GM12878 (cell line): ENCODE results near the gene KYAT1. TPM values are rescaled to one million over a fixed set of nuclear protein-coding genes. Genes with fewer than 3 reads are reported as not detected.
A peak's percentile ranks its signal among the peaks of the same experiment; 100 is the strongest.

ENCODE experiments used
- ATAC-seq: fragments of 200-7000 bp; cut with Tn5 transposase; 3 replicates; pipeline ENCODE4 v1.9.1; 2020; ENCODE audit warnings: mild to moderate bottlenecking, moderate library complexity
- BruUV-seq: library from RNA; stranded (reverse); fragments of 400-500 nt; replicated peaks from 2 replicates; lab custom pipeline; 2021; lab: Mats Ljungman, UMichigan
- CTCF ChIA-PET: fragments of 300-600 bp; sonication (Branson Sonifier 250); formaldehyde crosslinking; extraction: SDS; loops from one replicate; lab custom pipeline; 2021; ENCODE audit warnings: inconsistent platforms; lab: Yijun Ruan, JAX
- POLR2A ChIA-PET: fragments of 350-600 bp; formaldehyde crosslinking; extraction: SDS; loops from one replicate; lab custom pipeline; 2021; ENCODE audit warnings: inconsistent platforms; lab: Charles Lee
- RAD21 ChIA-PET: fragments of 300-600 bp; sonication (Branson Sonifier 250); formaldehyde crosslinking; loops from one replicate; lab custom pipeline; 2023; ENCODE audit warnings: antibody characterized with exemption; ENCODE audit not compliant: unreplicated experiment; lab: Charles Lee
- SMC1A ChIA-PET: fragments of 300-600 bp; sonication (Branson Sonifier 250); formaldehyde crosslinking; loops from one replicate; lab custom pipeline; 2023; ENCODE audit not compliant: unreplicated experiment, uncharacterized antibody; lab: Charles Lee
- DNase-seq: peaks from one replicate; pipeline ENCODE4 v3.0.0-alpha.2; 2011; ENCODE audit warnings: low read depth, low spot score
- FAIRE-seq: peaks from 3 replicates; lab custom pipeline; 2011; peaks lifted over from hg19 to GRCh38; lab: Jason Lieb, UNC
- H2AFZ ChIP-seq: 2 replicates; pipeline ENCODE4 v1.6.0; 2011; ENCODE audit warnings: low read depth, low read length, control low read depth; ENCODE audit not compliant: control insufficient read depth
- H3K27ac ChIP-seq: 2 replicates; pipeline ENCODE4 v1.5.1; 2011; ENCODE audit warnings: control low read depth; ENCODE audit not compliant: control insufficient read depth, insufficient read depth
- H3K27me3 ChIP-seq, 2 experiments: replicated peaks in 1 of 2; 2 replicates each; pipeline versions ENCODE4 v1.6.0 to v1.6.1; 2011; ENCODE audit warnings: low read length in 1 of 2; ENCODE audit not compliant: control insufficient read depth in 2 of 2, insufficient read depth in 2 of 2
- H3K36me3 ChIP-seq, 2 experiments: 2 replicates each; pipeline ENCODE4 v1.5.1; 2011; ENCODE audit warnings: low read length in 1 of 2; ENCODE audit not compliant: control insufficient read depth in 2 of 2, insufficient read depth in 2 of 2
- H3K4me1 ChIP-seq: 2 replicates; pipeline ENCODE4 v1.6.1; 2011; ENCODE audit warnings: mild to moderate bottlenecking, low read length, moderate library complexity, mixed read lengths; ENCODE audit not compliant: control insufficient read depth, insufficient read depth
- H3K4me2 ChIP-seq: 2 replicates; pipeline ENCODE4 v1.6.0; 2011; ENCODE audit warnings: control low read depth; ENCODE audit not compliant: control insufficient read depth, insufficient read depth
- H3K4me3 ChIP-seq: fragments of 200-600 bp; sonication (generic); 2 replicates; pipeline ENCODE4 v1.5.1; 2016
- H3K79me2 ChIP-seq: 2 replicates; pipeline ENCODE4 v1.6.0; 2011; ENCODE audit warnings: low read length; ENCODE audit not compliant: control insufficient read depth, insufficient read depth
- H3K9ac ChIP-seq: 2 replicates; pipeline ENCODE4 v1.8.0; 2011; ENCODE audit warnings: low read length, control low read depth, mixed read lengths; ENCODE audit not compliant: control insufficient read depth, insufficient read depth
- H3K9me3 ChIP-seq: replicated peaks from 3 replicates; pipeline ENCODE4 v1.5.1; 2011; ENCODE audit warnings: mild to moderate bottlenecking, low read length; ENCODE audit not compliant: control insufficient read depth, insufficient read depth
- H4K20me1 ChIP-seq: 2 replicates; pipeline ENCODE4 v1.6.0; 2011; ENCODE audit not compliant: control insufficient read depth, insufficient read depth
- ESRRA ChIP-seq: IDR thresholded peaks from 2 replicates; pipeline ENCODE4 v1.6.1; 2012; ENCODE audit warnings: mild to moderate bottlenecking, low read length, improper control_type of control experiment
- GATAD2B ChIP-seq: fragments of 450-650 bp; conservative IDR thresholded peaks from 2 replicates; pipeline ENCODE4 v1.6.1; 2017; ENCODE audit warnings: low read depth, mild to moderate bottlenecking, moderate library complexity
- IRF3 ChIP-seq: fragments of 450-650 bp; IDR thresholded peaks from 2 replicates; pipeline ENCODE4 v1.6.1; 2014; ENCODE audit warnings: mild to moderate bottlenecking
- SIN3A ChIP-seq: IDR thresholded peaks from 2 replicates; pipeline ENCODE4 v1.6.1; 2012; ENCODE audit warnings: low read depth, low read length, improper control_type of control experiment
- SKIL ChIP-seq: fragments of 450-650 bp; IDR thresholded peaks from 2 replicates; pipeline ENCODE4 v1.6.1; 2017; ENCODE audit warnings: mild to moderate bottlenecking, low read depth, inconsistent platforms; ENCODE audit not compliant: poor library complexity, severe bottlenecking
- SMAD5 ChIP-seq: IDR thresholded peaks from 2 replicates; pipeline ENCODE4 v1.6.1; 2016; ENCODE audit warnings: antibody characterized with exemption, low read depth
- SMARCA5 ChIP-seq: fragments of 450-650 bp; IDR thresholded peaks from 2 replicates; pipeline ENCODE4 v1.6.1; 2017; ENCODE audit warnings: mild to moderate bottlenecking
- SREBF1 ChIP-seq: IDR thresholded peaks from 2 replicates; pipeline ENCODE4 v1.6.1; 2012; ENCODE audit warnings: mild to moderate bottlenecking, low read length
- ZNF217 ChIP-seq: fragments of 450-650 bp; IDR thresholded peaks from 2 replicates; pipeline ENCODE4 v1.6.1; 2017; ENCODE audit warnings: antibody characterized with exemption, mild to moderate bottlenecking
- WGBS: methylation state at CpG from one replicate; pipeline ENCODE4 v1.1.6; 2016; ENCODE audit warnings: low lambda C conversion rate; ENCODE audit not compliant: insufficient replicate concordance, insufficient coverage; ENCODE audit errors: missing lambda C conversion rate; 5-methylcytosine and 5-hydroxymethylcytosine counted together
- in situ Hi-C: fragments of 300-500 bp; cut with MboI; formaldehyde crosslinking; loops from 9 replicates; pipeline ENCODE4 v1.14.3; 2018; ENCODE audit warnings: mixed read lengths
- intact Hi-C: fragments of 100-400 bp; cut with micrococcal nuclease; formaldehyde crosslinking; loops from one replicate; pipeline ENCODE4 v1.14.2; 2022; ENCODE audit not compliant: unreplicated experiment
- polyA plus RNA-seq, 11 experiments: library from polyadenylated mRNA; depleted of rRNA in 4 of 11; unstranded in 6 of 11; stranded (reverse) in 5 of 11; fragments of >200 nt; fragmentation: Nextera tagmentation in 4 of 11; fragmentation: Illumina TruSeq in 1 of 11; extraction: Ambion mirVana in 4 of 11; extraction: Trizol in 1 of 11; gene quantifications; 1 replicate in 1 of 11; 2 replicates in 10 of 11; pipeline versions ENCODE4 v1.2.1 to v1.2.3, GENCODE V29; 2011 to 2016; ENCODE audit warnings: inconsistent platforms in 2 of 11, missing spikeins in 2 of 11, low read depth in 1 of 11
- total RNA-seq, 4 experiments: library from RNA; depleted of rRNA in 3 of 4; stranded (reverse); fragments of >200 nt in 3 of 4; fragmentation: Illumina TruSeq in 1 of 4; extraction: Trizol in 1 of 4; gene quantifications; 2 replicates each; pipeline versions ENCODE4 v1.2.1 to v1.2.3, GENCODE V29; 2013 to 2021
- TF ChIP-seq, protein P1 (sequence below): fragments of 150-350 bp; IDR thresholded peaks from 2 replicates; pipeline ENCODE4 v1.6.1; 2014; ENCODE audit warnings: mild to moderate bottlenecking, low read depth, low read length

The KYAT1 gene
- total and polyA plus RNA-seq, 10 of the 15 experiments (the other 5 are each of a cell fraction or from before 2014, with no cell fraction given): 5.8 to 15.7 (median 11.4) TPM

DNA sequence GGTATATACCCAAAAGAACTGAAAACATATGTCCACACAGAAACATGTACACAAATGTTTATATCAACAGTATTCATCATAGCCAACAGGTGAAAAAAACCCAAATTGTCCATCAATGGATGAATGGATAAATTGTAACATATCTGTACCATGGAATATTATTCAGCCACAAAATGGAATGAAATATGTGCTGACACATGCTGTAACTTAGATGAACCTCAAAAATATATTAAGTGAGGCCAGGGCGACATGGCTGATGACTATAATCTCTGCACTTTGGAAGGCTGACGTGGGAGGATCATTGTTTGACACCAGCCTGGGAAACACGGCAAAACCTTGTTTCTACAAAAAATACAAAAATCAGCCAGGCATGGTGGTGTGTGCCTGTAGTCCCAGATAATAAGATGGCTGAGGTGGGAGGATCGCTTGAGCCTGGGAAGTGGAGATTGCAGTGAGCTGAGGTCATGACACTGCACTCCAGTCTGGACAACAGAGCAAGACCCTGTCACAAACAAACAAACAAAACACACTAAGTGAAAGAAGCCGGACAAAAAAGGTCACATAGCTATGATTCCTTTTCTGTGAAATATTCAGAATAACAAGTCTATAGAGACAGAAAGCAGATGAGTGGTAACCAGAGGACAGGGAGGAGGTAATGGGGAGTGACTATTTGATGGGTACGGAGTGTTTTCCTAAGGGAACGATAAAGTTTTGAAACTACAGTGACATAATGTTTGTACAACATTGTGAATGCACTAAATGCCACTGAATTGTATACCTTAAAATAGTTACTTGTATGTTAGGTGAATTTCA, 11.4 kb downstream of the KYAT1 start:
- Histone ChIP-seq H3K4me1 (no peaks in the 10 kb centered on the region), H3K4me3 (no peak overlapping the region), H3K27ac (no peak overlapping the region), H3K4me2 (no peak overlapping the region), H3K9me3 (no peaks in the 10 kb centered on the region), H3K36me3 (no peaks in the 10 kb centered on the region), H3K9ac (no peak overlapping the region), H4K20me1 (no peaks in the 10 kb centered on the region), H3K27me3 (no peaks in the 10 kb centered on the region), H2AFZ (no peak overlapping the region), H3K79me2 (no peaks in the 10 kb centered on the region)
- SMC1A ChIA-PET: interaction anchor here (1.2 to 1.4 kb wide), 2 partner anchors 31 to 59 kb away, joined by 3 read pairs; no protein-coding TSS in a partner anchor
- POLR2A ChIA-PET: no interaction called here
- WGBS: 95% methylated on average over 7 of the region's 7 CpGs
- TF ChIP-seq SMAD5: no peak
- TF ChIP-seq SMARCA5: no peak
- FAIRE-seq (no peak), ATAC-seq (no peak), DNase-seq (no peak)
- in situ Hi-C loops (no loop called here), intact Hi-C loops (no loop called here)
- RAD21 ChIA-PET: interaction anchor here (0.7 kb wide), 1 partner anchor 55 kb away, joined by 4 read pairs; no protein-coding TSS in a partner anchor
- BruUV-seq: no TSS peak
- CTCF ChIA-PET: interaction anchor here (0.6 to 13.1 kb wide), 2 partner anchors 11 to 56 kb away, joined by 3 to 158 read pairs; no protein-coding TSS in a partner anchor

GRCh38 chr9:128863647-128864046, 18.1 kb downstream of the KYAT1 start:
- Histone ChIP-seq H3K27ac (no peak overlapping the region), H3K4me3 (no peak overlapping the region), H3K79me2 (no peaks in the 10 kb centered on the region), H3K27me3 (no peaks in the 10 kb centered on the region), H2AFZ (no peak overlapping the region), H3K9me3 (no peaks in the 10 kb centered on the region), H3K9ac (no peak overlapping the region), H3K36me3 (no peaks in the 10 kb centered on the region; a peak in 1 of 4 replicates), H3K4me2 (no peak overlapping the region), H4K20me1 (no peaks in the 10 kb centered on the region), H3K4me1 (no peaks in the 10 kb centered on the region)
- ATAC-seq (peak; percentile 100), DNase-seq (peak; percentile 13), FAIRE-seq (peak; percentile 64)
- intact Hi-C loops: loop anchor here (1.0 kb wide), 1 partner anchor 65 kb away; no protein-coding TSS in a partner anchor
- no TSS peak for BruUV-seq
- POLR2A ChIA-PET: no interaction called here
- in situ Hi-C loops: loop anchor here (5.0 kb wide), 1 partner anchor 64 kb away; no protein-coding TSS in a partner anchor
- WGBS: 31% methylated on average over 10 of the region's 10 CpGs
- SMC1A ChIA-PET: interaction anchor here (1.0 to 6.3 kb wide), 3 partner anchors 10 to 64 kb away, joined by 3 to 53 read pairs (median 7); no protein-coding TSS in a partner anchor
- RAD21 ChIA-PET: interaction anchor here (0.6 to 3.0 kb wide), 6 partner anchors 10 to 65 kb away, joined by 3 to 23 read pairs (median 5); partner anchors contain the start of genes KYAT1 and LRRC8A
- CTCF ChIA-PET: interaction anchor here (0.6 to 13.1 kb wide), 10 partner anchors 11 to 159 kb away, joined by 3 to 158 read pairs (median 4); no protein-coding TSS in a partner anchor
- no peak for TF ChIP-seq ESRRA
- TF ChIP-seq SKIL: no peak
- TF ChIP-seq SIN3A: no peak
- TF ChIP-seq, protein P1, sequence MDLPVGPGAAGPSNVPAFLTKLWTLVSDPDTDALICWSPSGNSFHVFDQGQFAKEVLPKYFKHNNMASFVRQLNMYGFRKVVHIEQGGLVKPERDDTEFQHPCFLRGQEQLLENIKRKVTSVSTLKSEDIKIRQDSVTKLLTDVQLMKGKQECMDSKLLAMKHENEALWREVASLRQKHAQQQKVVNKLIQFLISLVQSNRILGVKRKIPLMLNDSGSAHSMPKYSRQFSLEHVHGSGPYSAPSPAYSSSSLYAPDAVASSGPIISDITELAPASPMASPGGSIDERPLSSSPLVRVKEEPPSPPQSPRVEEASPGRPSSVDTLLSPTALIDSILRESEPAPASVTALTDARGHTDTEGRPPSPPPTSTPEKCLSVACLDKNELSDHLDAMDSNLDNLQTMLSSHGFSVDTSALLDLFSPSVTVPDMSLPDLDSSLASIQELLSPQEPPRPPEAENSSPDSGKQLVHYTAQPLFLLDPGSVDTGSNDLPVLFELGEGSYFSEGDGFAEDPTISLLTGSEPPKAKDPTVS: no peak
- no peak for TF ChIP-seq GATAD2B
- no peak for TF ChIP-seq SREBF1
- TF ChIP-seq ZNF217: no peak
- TF ChIP-seq IRF3: no peak
